Right lobe of liver (tissue), 6 donors: Measurements from ENCODE around the gene CLEC3B. TPM values are rescaled to one million over a fixed set of nuclear protein-coding genes. Genes with fewer than 3 reads are reported as not detected.
A peak's percentile ranks its signal among the peaks of the same experiment; 100 is the strongest.

ENCODE experiments used
- ATAC-seq, 4 donors: fragments of 200-7000 bp; cut with Tn5 transposase; one replicate each; pipeline ENCODE4 v1.9.1; 2020; ENCODE audit warnings: mild to moderate bottlenecking in 4 of 4, moderate library complexity in 4 of 4
- DNase-seq, 3 donors: peaks; one replicate each; pipeline ENCODE4 v3.0.0-alpha.2; 2020
- H3K27ac ChIP-seq, 3 donors: fragments of 200-600 bp; one replicate each; pipeline ENCODE4 v1.8.0; 2022
- H3K27me3 ChIP-seq, 2 donors: fragments of 200-600 bp; one replicate each; pipeline ENCODE4 v1.8.0; 2022
- H3K36me3 ChIP-seq, 4 donors: fragments of 200-600 bp; sonication (generic) in 1 of 4; one replicate each; pipeline versions ENCODE4 v1.5.1 to v1.8.0; 2017 to 2022; ENCODE audit warnings: control low read depth in 1 of 4
- H3K4me1 ChIP-seq, 4 donors: fragments of 200-600 bp; sonication (generic) in 1 of 4; one replicate each; pipeline versions ENCODE4 v1.5.1 to v1.8.0; 2017 to 2022; ENCODE audit warnings: control low read depth in 1 of 4
- H3K4me3 ChIP-seq, 3 donors: fragments of 200-600 bp; one replicate each; pipeline ENCODE4 v1.8.0; 2022
- H3K9me3 ChIP-seq, 4 donors: fragments of 200-600 bp; sonication (generic) in 1 of 4; one replicate each; pipeline versions ENCODE4 v1.5.1 to v1.8.0; 2017 to 2022; ENCODE audit warnings: control low read depth in 1 of 4
- POLR2A ChIP-seq: fragments of 450-650 bp; IDR thresholded peaks from one replicate; pipeline ENCODE4 v1.6.1; 2017; ENCODE audit warnings: antibody characterized with exemption, mild to moderate bottlenecking
- WGBS: methylation state at CpG from one replicate; pipeline ENCODE4 v1.1.6; 2018; ENCODE audit warnings: low coverage, low lambda C conversion rate; ENCODE audit not compliant: insufficient coverage; ENCODE audit errors: missing lambda C conversion rate; 5-methylcytosine and 5-hydroxymethylcytosine counted together
- intact Hi-C, 2 donors: fragments of 100-400 bp; cut with DNase I; formaldehyde crosslinking; loops; one replicate each; pipeline versions ENCODE4 v1.11.2 to v1.14.1; 2022
- total RNA-seq, 6 experiments: library from RNA; depleted of rRNA in 2 of 6; stranded (reverse); fragments of >200 nt in 2 of 6; fragmentation: NEBNext Ultra II Directional in 3 of 6; extraction: Animal tissue kit (Norgen Biotek cat#: 25700) in 3 of 6; gene quantifications; one replicate each; pipeline versions ENCODE4 v1.1.0 to v1.2.4, GENCODE V29; 2016 to 2023
- TF ChIP-seq, protein P1 (sequence below), 4 donors: fragments of 200-600 bp in 3 of 4; fragments of 450-650 bp in 1 of 4; IDR thresholded peaks; one replicate each; pipeline versions ENCODE4 v1.5.1 to v1.8.0; 2016 to 2022; ENCODE audit warnings: antibody characterized with exemption in 4 of 4, mild to moderate bottlenecking in 2 of 4
- donor health status: DM: no; HTN: yes; CAD: no.
- donor health status: DM: no; HTN: no; CAD: no.
- donor health status: DM: no; HTN: no; CAD: no.
- donor health status: DM: no; HTN: yes; CAD: no.
- donor health status: DM: no; HTN: yes; CAD: no.

Gene CLEC3B
- total RNA-seq, 6 experiments from 2014 or later, result 14.4 to 22.1 (median 19.6) TPM

DNA sequence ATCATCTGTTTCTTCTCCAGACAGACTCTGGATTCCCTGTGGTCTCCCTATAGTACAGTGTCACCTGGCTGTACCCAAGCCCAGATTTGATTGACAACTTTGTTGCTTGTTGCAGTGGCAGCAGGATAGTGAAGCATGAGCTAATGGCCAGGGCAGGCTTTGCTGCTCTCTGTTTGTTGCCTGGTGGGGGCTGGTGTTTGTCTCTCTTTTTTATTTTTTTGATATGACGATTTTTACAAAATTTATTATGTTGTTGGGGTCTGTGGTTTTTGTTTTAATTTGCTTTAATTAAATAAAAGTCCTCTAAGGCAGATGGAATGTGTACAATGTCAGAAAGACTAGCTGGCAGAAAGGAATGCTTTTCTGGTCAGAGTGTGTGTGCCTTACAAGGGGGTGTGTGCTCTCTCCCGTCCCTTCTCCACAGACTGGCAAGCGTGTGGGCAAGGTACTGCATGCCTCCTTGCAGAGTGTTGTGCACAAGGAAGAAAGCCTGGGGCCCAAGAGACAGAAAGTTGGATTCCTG is 15.2 kb upstream of the CLEC3B start:
- intact Hi-C loops, result no loop called here
- peak overlapping the region in 2 of 3 donors; percentile 25 to 33 for H3K27ac ChIP-seq
- TF ChIP-seq POLR2A, result no peak
- TF ChIP-seq, protein P1, sequence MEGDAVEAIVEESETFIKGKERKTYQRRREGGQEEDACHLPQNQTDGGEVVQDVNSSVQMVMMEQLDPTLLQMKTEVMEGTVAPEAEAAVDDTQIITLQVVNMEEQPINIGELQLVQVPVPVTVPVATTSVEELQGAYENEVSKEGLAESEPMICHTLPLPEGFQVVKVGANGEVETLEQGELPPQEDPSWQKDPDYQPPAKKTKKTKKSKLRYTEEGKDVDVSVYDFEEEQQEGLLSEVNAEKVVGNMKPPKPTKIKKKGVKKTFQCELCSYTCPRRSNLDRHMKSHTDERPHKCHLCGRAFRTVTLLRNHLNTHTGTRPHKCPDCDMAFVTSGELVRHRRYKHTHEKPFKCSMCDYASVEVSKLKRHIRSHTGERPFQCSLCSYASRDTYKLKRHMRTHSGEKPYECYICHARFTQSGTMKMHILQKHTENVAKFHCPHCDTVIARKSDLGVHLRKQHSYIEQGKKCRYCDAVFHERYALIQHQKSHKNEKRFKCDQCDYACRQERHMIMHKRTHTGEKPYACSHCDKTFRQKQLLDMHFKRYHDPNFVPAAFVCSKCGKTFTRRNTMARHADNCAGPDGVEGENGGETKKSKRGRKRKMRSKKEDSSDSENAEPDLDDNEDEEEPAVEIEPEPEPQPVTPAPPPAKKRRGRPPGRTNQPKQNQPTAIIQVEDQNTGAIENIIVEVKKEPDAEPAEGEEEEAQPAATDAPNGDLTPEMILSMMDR (IDR thresholded peaks at IDR 0.05), result no peak
- no peak overlapping the region for H3K4me3 ChIP-seq
- DNase-seq (no peak), ATAC-seq (no peak)
- H3K4me1 ChIP-seq, result peaks cover 0 to 6% (median 0%) of the 10 kb centered on the region in 4 donors
- no peaks in the 10 kb centered on the region for H3K9me3 ChIP-seq
- H3K36me3 ChIP-seq, result peaks cover 0 to 17% (median 0%) of the 10 kb centered on the region in 4 donors
- no peaks in the 10 kb centered on the region for H3K27me3 ChIP-seq
- WGBS, result 65% methylated on average over 3 of the region's 3 CpGs

DNA sequence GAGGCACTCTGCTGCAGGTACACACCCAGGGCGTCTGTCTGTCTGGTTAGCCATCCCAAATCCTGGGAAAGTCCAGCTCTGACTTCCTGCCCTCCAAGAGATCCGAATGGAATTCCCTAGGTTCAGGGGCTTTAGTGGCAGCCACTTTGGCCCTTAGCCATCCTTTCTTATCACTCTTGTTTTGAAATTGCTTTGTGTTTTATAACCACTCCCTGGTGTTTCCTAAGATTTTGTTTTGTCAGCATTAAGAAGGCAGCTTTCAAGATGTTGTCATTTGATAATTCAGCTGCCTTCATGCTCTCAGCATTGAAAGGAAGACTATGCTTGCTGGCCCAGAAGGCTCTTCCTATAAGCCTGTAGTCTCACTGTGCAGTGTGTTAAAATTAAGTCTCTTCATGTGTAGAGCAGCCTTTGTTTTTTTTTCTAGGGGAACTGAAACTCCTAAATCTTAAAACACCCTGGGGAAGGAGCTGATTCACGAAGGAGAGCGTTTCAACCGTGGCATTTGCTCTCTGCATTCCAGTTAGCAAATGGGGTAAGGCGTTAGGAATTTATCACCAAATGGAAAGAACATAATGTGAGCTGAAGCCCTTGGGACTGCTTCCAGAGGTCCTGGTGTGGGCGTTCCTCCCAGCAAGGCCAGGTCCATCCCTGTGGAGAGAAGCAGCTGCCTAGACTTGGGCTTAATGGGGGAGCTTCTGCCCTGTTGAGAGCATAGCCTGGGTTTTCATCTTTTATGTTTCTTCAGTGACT is 14.2 kb upstream of the CLEC3B start:
- no peak overlapping the region for H3K4me3 ChIP-seq
- no peaks in the 10 kb centered on the region for H3K9me3 ChIP-seq
- ATAC-seq (peak; percentile 62 to 78 (median 70)), DNase-seq (no peak)
- peak overlapping the region in 2 of 3 donors; percentile 25 to 33 for H3K27ac ChIP-seq
- H3K27me3 ChIP-seq, result no peaks in the 10 kb centered on the region
- peaks cover 0 to 17% (median 0%) of the 10 kb centered on the region in 4 donors for H3K36me3 ChIP-seq
- peaks cover 0 to 6% (median 0%) of the 10 kb centered on the region in 4 donors for H3K4me1 ChIP-seq
- 65% methylated on average over 4 of the region's 7 CpGs for WGBS
- TF ChIP-seq POLR2A, result no peak
- TF ChIP-seq, protein P1 (IDR thresholded peaks at IDR 0.05), result no peak
- intact Hi-C loops, result no loop called here

DNA sequence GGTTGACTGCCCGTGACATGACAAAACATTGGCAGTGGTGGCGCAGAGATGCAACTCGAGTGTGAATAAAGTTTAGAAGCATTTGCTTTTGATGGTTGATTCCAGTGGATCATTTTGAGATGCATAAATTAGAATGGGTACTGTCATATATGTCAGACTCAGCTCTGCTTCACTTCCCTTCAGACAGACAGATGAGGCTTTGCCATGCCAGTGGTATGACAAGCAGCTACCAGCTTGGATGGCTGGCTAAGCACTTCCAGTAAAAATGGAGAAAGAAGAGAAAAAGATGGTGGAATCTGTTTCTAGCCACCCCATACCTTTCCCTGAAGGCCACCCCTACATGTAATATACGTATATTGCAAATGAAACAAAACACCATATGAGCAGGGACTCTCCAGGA is 13.5 kb upstream of the CLEC3B start:
- no peak overlapping the region for H3K4me3 ChIP-seq
- TF ChIP-seq, protein P1 (IDR thresholded peaks at IDR 0.05), result no peak
- no peak for TF ChIP-seq POLR2A
- peaks cover 0 to 13% (median 0%) of the 10 kb centered on the region in 4 donors for H3K36me3 ChIP-seq
- H3K9me3 ChIP-seq, result no peaks in the 10 kb centered on the region
- ATAC-seq (no peak), DNase-seq (no peak)
- WGBS, result 84% methylated on average over 4 of the region's 4 CpGs
- H3K27ac ChIP-seq, result peak overlapping the region in 2 of 3 donors; percentile 11 to 25
- H3K4me1 ChIP-seq, result peaks cover 0 to 6% (median 0%) of the 10 kb centered on the region in 4 donors
- intact Hi-C loops, result no loop called here
- no peaks in the 10 kb centered on the region for H3K27me3 ChIP-seq

DNA sequence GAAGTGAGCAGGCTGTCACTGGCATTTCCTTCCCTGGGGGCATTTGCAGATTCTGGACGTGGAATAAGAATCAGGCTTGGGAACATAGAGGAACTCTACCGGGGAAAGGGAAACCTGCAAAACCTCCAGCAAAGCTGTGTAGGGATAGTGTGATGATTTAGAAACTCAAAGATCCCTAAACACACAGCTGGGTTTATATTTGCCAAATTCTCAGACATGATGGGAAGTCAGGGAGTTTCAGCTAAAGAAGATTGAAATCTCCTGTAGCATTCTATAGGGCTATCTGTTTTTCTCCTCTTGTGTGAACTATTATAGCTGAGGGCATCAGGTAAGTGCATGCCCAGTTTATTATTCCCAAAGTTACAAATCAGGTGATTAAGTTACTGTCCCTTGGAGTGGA is 9.2 kb upstream of the CLEC3B start:
- Histone ChIP-seq H3K36me3 (peaks cover 0 to 4% (median 0%) of the 10 kb centered on the region in 4 donors), H3K27ac (no peak overlapping the region), H3K9me3 (no peaks in the 10 kb centered on the region), H3K4me3 (no peak overlapping the region), H3K27me3 (no peaks in the 10 kb centered on the region), H3K4me1 (no peaks in the 10 kb centered on the region)
- 83% methylated on average over 1 of the region's 2 CpGs for WGBS
- no peak for ATAC-seq
- intact Hi-C loops, result no loop called here
- no peak for DNase-seq
- TF ChIP-seq, protein P1 (IDR thresholded peaks at IDR 0.05), result no peak
- TF ChIP-seq POLR2A, result no peak
